Measurements from ENCODE around the gene TBC1D9B. TPM values are rescaled to one million over a fixed set of nuclear protein-coding genes. Genes with fewer than 3 reads are reported as not detected.

Gene TBC1D9B
- total RNA-seq, 1 donor from 2014 or later = 45.2 TPM

- no peak for DNase-seq
Observed at GRCh38 chr5:179906795-179907555, 722 bp downstream of the TBC1D9B start.

GRCh38 chr5:179906294-179906794 lies 1.4 kb downstream of the TBC1D9B start:
- no peak for DNase-seq

- no peak for DNase-seq
Observed at GRCh38 chr5:179905161-179905560, 2.5 kb downstream of the TBC1D9B start.

- DNase-seq = no peak
Observed at GRCh38 chr5:179904463-179905160, 3.1 kb downstream of the TBC1D9B start.

GRCh38 chr5:179902763-179903158 lies 4.9 kb downstream of the TBC1D9B start:
- DNase-seq = no peak

GRCh38 chr5:179901915-179902762 lies 5.6 kb downstream of the TBC1D9B start:
- no peak for DNase-seq

GRCh38 chr5:179901462-179901861 lies 6.2 kb downstream of the TBC1D9B start:
- DNase-seq = no peak

- DNase-seq = no peak
Observed at GRCh38 chr5:179900711-179901110, 7.0 kb downstream of the TBC1D9B start.

- no peak for DNase-seq
Observed at GRCh38 chr5:179900206-179900605, 7.5 kb downstream of the TBC1D9B start.

- DNase-seq = no peak
Observed at GRCh38 chr5:179895861-179896260, 11.8 kb downstream of the TBC1D9B start.

- no peak for DNase-seq
Observed at GRCh38 chr5:179893958-179894895, 13.5 kb downstream of the TBC1D9B start.

- DNase-seq = no peak
Observed at GRCh38 chr5:179893076-179893957, 14.4 kb downstream of the TBC1D9B start.

- no peak for DNase-seq
Observed at GRCh38 chr5:179892255-179892654, 15.4 kb downstream of the TBC1D9B start.

- no peak for DNase-seq
Observed at GRCh38 chr5:179890751-179891682, 16.7 kb downstream of the TBC1D9B start.

GRCh38 chr5:179889885-179890284 lies 17.8 kb downstream of the TBC1D9B start:
- DNase-seq = no peak

- no peak for DNase-seq
Observed at GRCh38 chr5:179887802-179888201, 19.9 kb downstream of the TBC1D9B start.

- DNase-seq = no peak
Observed at GRCh38 chr5:179887095-179887494, 20.6 kb downstream of the TBC1D9B start.

GRCh38 chr5:179886190-179886911 lies 21.3 kb downstream of the TBC1D9B start:
- no peak for DNase-seq

Data from skin of body (tissue), 2 donors.